Naive thymus-derived CD4-positive, alpha-beta T cell (primary cell): ENCODE results near the gene GABPB1. TPM values are rescaled to one million over a fixed set of nuclear protein-coding genes. Genes with fewer than 3 reads are reported as not detected.

Source experiments
- ATAC-seq: fragments of 150-1000 bp; cut with Tn5 transposase; 2 replicates; pipeline ENCODE4 v1.10.0; 2021; ENCODE audit warnings: mild to moderate bottlenecking, moderate library complexity
- CTCF ChIA-PET: fragments of 350-600 bp; sonication (Branson Sonifier 250); formaldehyde crosslinking; loops from one replicate; lab custom pipeline; 2021; ENCODE audit warnings: antibody characterized with exemption; lab: Charles Lee
- POLR2A ChIA-PET: fragments of 350-600 bp; sonication (Branson Sonifier 250); formaldehyde crosslinking; loops from one replicate; lab custom pipeline; 2021; ENCODE audit warnings: antibody characterized with exemption, inconsistent platforms; lab: Charles Lee
- DNase-seq, 9 donors: peaks; one replicate each; pipeline versions ENCODE4 v3.0.0 to v3.0.0-alpha.2; 2020 to 2022; ENCODE audit warnings: mixed read lengths in 1 of 9
- H3K27ac ChIP-seq: one replicate; pipeline ENCODE4 v1.7.0; 2013; ENCODE audit warnings: mild to moderate bottlenecking, low read depth, low read length, moderate library complexity
- H3K27me3 ChIP-seq, 2 donors: one replicate each; pipeline ENCODE4 v1.7.0; 2013; ENCODE audit warnings: low read length in 2 of 2, mild to moderate bottlenecking in 2 of 2, moderate library complexity in 2 of 2; ENCODE audit not compliant: control insufficient read depth in 2 of 2, insufficient read depth in 2 of 2
- H3K36me3 ChIP-seq, 3 experiments: 1 replicate in 2 of 3; 2 replicates in 1 of 3; pipeline ENCODE4 v1.7.0; 2013; ENCODE audit warnings: low read length in 3 of 3, mild to moderate bottlenecking in 3 of 3, moderate library complexity in 1 of 3; ENCODE audit not compliant: insufficient read depth in 3 of 3, control insufficient read depth in 2 of 3
- H3K4me1 ChIP-seq, 2 donors: one replicate each; pipeline ENCODE4 v1.7.0; 2013; ENCODE audit warnings: low read length in 2 of 2, mild to moderate bottlenecking in 2 of 2, moderate library complexity in 1 of 2; ENCODE audit not compliant: control insufficient read depth in 2 of 2, insufficient read depth in 2 of 2
- H3K4me3 ChIP-seq: 2 replicates; pipeline ENCODE4 v1.7.0; 2013; ENCODE audit warnings: mild to moderate bottlenecking, low read length
- H3K9me3 ChIP-seq, 3 experiments: 1 replicate in 2 of 3; 2 replicates in 1 of 3; pipeline ENCODE4 v1.7.0; 2013; ENCODE audit warnings: low read length in 3 of 3; ENCODE audit not compliant: control insufficient read depth in 2 of 3
- H3K27ac Mint-ChIP-seq, 9 donors: one replicate each; pipeline ENCODE4 v1.8.0; 2020 to 2022; ENCODE audit warnings: mixed read lengths in 9 of 9, mild to moderate bottlenecking in 8 of 9, moderate library complexity in 5 of 9, inconsistent platforms in 2 of 9
- H3K27me3 Mint-ChIP-seq, 5 donors: one replicate each; pipeline ENCODE4 v1.8.0; 2021 to 2022; ENCODE audit warnings: mixed read lengths in 5 of 5, mild to moderate bottlenecking in 1 of 5
- H3K36me3 Mint-ChIP-seq, 5 donors: one replicate each; pipeline ENCODE4 v1.8.0; 2020 to 2022; ENCODE audit warnings: mixed read lengths in 5 of 5, mild to moderate bottlenecking in 3 of 5, inconsistent platforms in 1 of 5
- H3K4me1 Mint-ChIP-seq, 7 donors: one replicate each; pipeline ENCODE4 v1.8.0; 2020 to 2022; ENCODE audit warnings: mixed read lengths in 7 of 7, mild to moderate bottlenecking in 3 of 7, inconsistent platforms in 1 of 7
- H3K4me3 Mint-ChIP-seq, 10 donors: one replicate each; pipeline ENCODE4 v1.8.0; 2020 to 2022; ENCODE audit warnings: mild to moderate bottlenecking in 10 of 10, mixed read lengths in 10 of 10, moderate library complexity in 6 of 10, inconsistent platforms in 2 of 10
- H3K9me3 Mint-ChIP-seq, 11 donors: one replicate each; pipeline ENCODE4 v1.8.0; 2020 to 2022; ENCODE audit warnings: mixed read lengths in 11 of 11, mild to moderate bottlenecking in 4 of 11, inconsistent platforms in 1 of 11, moderate library complexity in 1 of 11
- intact Hi-C, 2 donors: fragments of 100-400 bp; cut with micrococcal nuclease; formaldehyde crosslinking; loops; one replicate each; pipeline ENCODE4 v1.15.1; 2023
- polyA plus RNA-seq, 2 donors: library from polyadenylated mRNA; unstranded; fragments of 300-500 nt; fragmentation: Illumina TruSeq; gene quantifications; one replicate each; pipeline ENCODE4 v1.2.3, GENCODE V29; 2021
- total RNA-seq, 6 experiments: library from RNA in 5 of 6; stranded (reverse) in 5 of 6; gene quantifications; 1 replicate in 5 of 6; 2 replicates in 1 of 6; pipeline ENCODE4 v1.2.3 and lab custom pipeline; 2021 to 2026

The GABPB1 gene
- total and polyA plus RNA-seq, 7 experiments from 2014 or later, result 14.7 to 42.7 (median 20.1) TPM

- no peaks in the 10 kb centered on the region for H3K27me3 ChIP-seq
- Mint-ChIP-seq H3K36me3 (peaks cover 3 to 25% (median 9%) of the 10 kb centered on the region in 5 donors), H3K27ac (no peak overlapping the region), H3K4me3 (no peak overlapping the region), H3K27me3 (no peaks in the 10 kb centered on the region), H3K9me3 (no peaks in the 10 kb centered on the region), H3K4me1 (peaks cover 10 to 22% (median 13%) of the 10 kb centered on the region in 7 donors)
- ChIA-PET CTCF (interaction anchor here (0.5 kb wide), 1 partner anchor 1879 kb away, joined by 3 read pairs; no protein-coding TSS in a partner anchor), POLR2A (interaction anchor here (0.7 kb wide), 2 partner anchors 17 to 1522 kb away, joined by 3 read pairs; no protein-coding TSS in a partner anchor)
- no peak for DNase-seq
- no peaks in the 10 kb centered on the region for H3K36me3 ChIP-seq
- H3K4me1 ChIP-seq, result no peaks in the 10 kb centered on the region
- no peak overlapping the region for H3K27ac ChIP-seq
- H3K9me3 ChIP-seq, result no peaks in the 10 kb centered on the region
- no peak overlapping the region for H3K4me3 ChIP-seq
- ATAC-seq, result no peak
- intact Hi-C loops, result no loop called here
Measured at GRCh38 chr15:50328116-50328515, 26.9 kb downstream of the GABPB1 start.

- Histone ChIP-seq H3K4me1 (peaks cover 0 to 6% of the 10 kb centered on the region in 2 donors), H3K36me3 (no peaks in the 10 kb centered on the region), H3K9me3 (no peaks in the 10 kb centered on the region), H3K27ac (no peak overlapping the region), H3K27me3 (no peaks in the 10 kb centered on the region), H3K4me3 (no peak overlapping the region)
- ATAC-seq, result no peak
- ChIA-PET POLR2A (no interaction called here), CTCF (interaction anchor here (0.7 kb wide), 1 partner anchor 29 kb away, joined by 7 read pairs; no protein-coding TSS in a partner anchor)
- intact Hi-C loops, result no loop called here
- H3K9me3 Mint-ChIP-seq, result no peaks in the 10 kb centered on the region
- peaks cover 12 to 28% (median 20%) of the 10 kb centered on the region in 7 donors for H3K4me1 Mint-ChIP-seq
- H3K27me3 Mint-ChIP-seq, result no peaks in the 10 kb centered on the region
- H3K36me3 Mint-ChIP-seq, result peaks cover 0 to 7% (median 3%) of the 10 kb centered on the region in 5 donors
- peak overlapping the region in 1 of 9 donors; percentile 56 for H3K27ac Mint-ChIP-seq
- no peak for DNase-seq
- no peak overlapping the region for H3K4me3 Mint-ChIP-seq
Measured at GRCh38 chr15:50321680-50322210, 33.3 kb downstream of the GABPB1 start.

GRCh38 chr15:50320504-50320903 lies 34.5 kb downstream of the GABPB1 start:
- ATAC-seq, result no peak
- CTCF ChIA-PET, result interaction anchor here (0.6 kb wide), 1 partner anchor 25 kb away, joined by 3 read pairs; no protein-coding TSS in a partner anchor
- peaks cover 12 to 32% (median 25%) of the 10 kb centered on the region in 7 donors for H3K4me1 Mint-ChIP-seq

DNA sequence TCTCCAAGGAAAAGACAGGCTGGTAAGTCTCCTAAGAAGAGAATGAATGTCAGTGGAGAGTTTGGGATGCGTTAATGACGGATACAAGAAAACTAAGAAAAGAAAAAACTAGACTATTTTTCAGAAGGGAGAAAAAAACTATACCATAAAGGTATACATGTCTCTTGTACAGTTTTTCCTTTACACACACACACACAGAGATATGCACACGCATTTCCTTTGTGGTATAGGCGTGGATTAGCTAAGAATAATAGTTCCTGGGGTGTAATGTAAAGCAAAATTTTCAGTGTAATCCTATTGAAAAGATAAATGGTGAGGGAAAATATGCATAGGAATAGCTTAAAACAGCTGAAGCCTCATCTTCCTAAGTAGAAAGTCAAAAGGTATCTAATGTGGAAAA lies 36.3 kb downstream of the GABPB1 start:
- Histone ChIP-seq H3K9me3 (no peaks in the 10 kb centered on the region), H3K36me3 (no peaks in the 10 kb centered on the region), H3K4me1 (peaks cover 0 to 6% of the 10 kb centered on the region in 2 donors), H3K27ac (no peak overlapping the region), H3K4me3 (no peak overlapping the region), H3K27me3 (no peaks in the 10 kb centered on the region)
- Mint-ChIP-seq H3K4me3 (peak overlapping the region in 5 of 10 donors; percentile 9 to 71 (median 22)), H3K27ac (peak overlapping the region in 8 of 9 donors; percentile 28 to 83 (median 54)), H3K27me3 (no peaks in the 10 kb centered on the region), H3K36me3 (peaks cover 0 to 5% (median 0%) of the 10 kb centered on the region in 5 donors), H3K9me3 (no peaks in the 10 kb centered on the region), H3K4me1 (peaks cover 12 to 28% (median 25%) of the 10 kb centered on the region in 7 donors)
- DNase-seq (no peak), ATAC-seq (no peak)
- intact Hi-C loops, result loop anchor here (2.0 to 10.0 kb wide), 6 partner anchors 34 to 896 kb away; partner anchors contain the start of genes AP4E1 (in 1 of the 2), DTWD1 (in 1 of the 2), FAM227B (in 1 of the 2) and FGF7 (in 1 of the 2)
- POLR2A ChIA-PET, result no interaction called here
- CTCF ChIA-PET, result interaction anchor here (0.7 to 0.9 kb wide), 2 partner anchors 30 to 137 kb away, joined by 3 to 4 read pairs; partner anchors contain the start of gene SLC27A2

More at GRCh38 chr15:50320504-50320903, 34.5 kb downstream of the GABPB1 start:
- H3K36me3 ChIP-seq, result no peaks in the 10 kb centered on the region
- Mint-ChIP-seq H3K4me3 (no peak overlapping the region), H3K27me3 (no peaks in the 10 kb centered on the region), H3K36me3 (peaks cover 0 to 6% (median 3%) of the 10 kb centered on the region in 5 donors), H3K27ac (peak overlapping the region in 5 of 9 donors; percentile 16 to 44 (median 40)), H3K9me3 (no peaks in the 10 kb centered on the region)
- no peaks in the 10 kb centered on the region for H3K9me3 ChIP-seq
- no peak overlapping the region for H3K4me3 ChIP-seq
- peaks cover 0 to 6% of the 10 kb centered on the region in 2 donors for H3K4me1 ChIP-seq
- no peaks in the 10 kb centered on the region for H3K27me3 ChIP-seq
- intact Hi-C loops, result no loop called here
- no peak for DNase-seq
- POLR2A ChIA-PET, result no interaction called here
- H3K27ac ChIP-seq, result no peak overlapping the region

DNA sequence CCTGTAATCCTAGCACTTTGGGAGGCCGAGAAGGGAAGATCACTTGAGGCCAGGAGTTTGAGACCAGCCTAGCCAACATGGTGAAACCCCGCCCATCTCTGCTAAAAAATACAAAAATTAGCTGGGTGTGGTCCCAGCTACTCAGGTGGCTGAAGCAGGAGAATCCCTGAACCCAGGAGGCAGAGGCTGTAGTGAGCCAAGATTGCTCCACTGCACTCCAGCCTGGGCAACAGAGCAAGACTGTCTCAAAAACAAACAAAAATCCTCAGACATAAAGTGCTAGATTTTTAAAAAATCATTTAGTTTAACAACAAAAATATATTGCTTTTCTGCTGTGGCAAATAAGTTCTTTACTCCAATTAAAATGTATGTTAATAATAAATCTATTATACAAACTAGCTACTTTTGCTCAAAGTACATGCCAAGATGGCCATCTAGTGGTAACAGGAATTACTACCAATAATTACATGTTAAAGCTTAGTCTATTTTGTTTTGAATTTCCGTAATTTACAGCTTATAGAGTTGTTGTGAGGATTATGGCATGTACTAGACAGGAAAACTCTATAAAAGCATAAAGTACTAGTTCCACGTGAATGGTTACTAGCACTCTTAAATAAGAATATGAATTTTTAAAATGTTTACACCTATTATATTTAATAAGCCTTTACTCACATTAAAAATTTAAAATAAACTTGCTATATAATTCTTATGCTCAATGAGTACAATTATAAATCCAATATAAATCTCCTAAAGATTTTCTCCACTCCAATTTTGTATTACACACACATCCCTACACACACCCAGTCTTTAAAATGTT lies 39.0 kb downstream of the GABPB1 start:
- no peaks in the 10 kb centered on the region for H3K9me3 Mint-ChIP-seq
- no peaks in the 10 kb centered on the region for H3K27me3 ChIP-seq
- H3K27me3 Mint-ChIP-seq, result no peaks in the 10 kb centered on the region
- intact Hi-C loops, result loop anchor here (1.0 to 10.0 kb wide), 8 partner anchors 69 to 1081 kb away; partner anchors contain the start of genes SLC27A2 (in 2 of the 2), AP4E1 (in 1 of the 2), DTWD1 (in 1 of the 2) and FAM227B (in 1 of the 2)
- no peak overlapping the region for H3K4me3 Mint-ChIP-seq
- ATAC-seq (peak; percentile 66), DNase-seq (peak in 7 of 9 donors; percentile 8 to 47 (median 30))
- H3K27ac ChIP-seq, result no peak overlapping the region
- no peaks in the 10 kb centered on the region for H3K36me3 ChIP-seq
- H3K9me3 ChIP-seq, result no peaks in the 10 kb centered on the region
- ChIA-PET POLR2A (interaction anchor here (1.5 to 2.4 kb wide), 2 partner anchors 33 to 38 kb away, joined by 4 to 14 read pairs; no protein-coding TSS in a partner anchor), CTCF (interaction anchor here (0.5 to 1.4 kb wide), 8 partner anchors 13 to 1454 kb away, joined by 3 to 5 read pairs (median 3); no protein-coding TSS in a partner anchor)
- H3K4me1 ChIP-seq, result peaks cover 0 to 6% of the 10 kb centered on the region in 2 donors
- H3K4me3 ChIP-seq, result no peak overlapping the region
- H3K4me1 Mint-ChIP-seq, result peaks cover 12 to 34% (median 21%) of the 10 kb centered on the region in 7 donors
- H3K27ac Mint-ChIP-seq, result no peak overlapping the region
- H3K36me3 Mint-ChIP-seq, result peaks cover 0 to 7% (median 0%) of the 10 kb centered on the region in 5 donors

- intact Hi-C loops, result loop anchor here in 1 of 2 donors (2.0 to 10.0 kb wide), 2 partner anchors 688 to 1078 kb away; partner anchors contain the start of genes DTWD1 and FAM227B
- H3K27ac ChIP-seq, result no peak overlapping the region
- no peak for DNase-seq
- peaks cover 0 to 5% (median 0%) of the 10 kb centered on the region in 3 experiments for H3K9me3 ChIP-seq
- H3K4me3 ChIP-seq, result no peak overlapping the region
- no peak overlapping the region for H3K4me3 Mint-ChIP-seq
- ATAC-seq, result no peak
- POLR2A ChIA-PET, result no interaction called here
- H3K36me3 ChIP-seq, result peaks cover 0 to 9% (median 0%) of the 10 kb centered on the region in 3 experiments
- peaks cover 8 to 27% (median 22%) of the 10 kb centered on the region in 5 donors for H3K36me3 Mint-ChIP-seq
- no peaks in the 10 kb centered on the region for H3K27me3 ChIP-seq
- peaks cover 0 to 17% (median 7%) of the 10 kb centered on the region in 11 donors for H3K9me3 Mint-ChIP-seq
- CTCF ChIA-PET, result no interaction called here
- H3K27me3 Mint-ChIP-seq, result no peaks in the 10 kb centered on the region
- peaks cover 0 to 12% (median 5%) of the 10 kb centered on the region in 7 donors for H3K4me1 Mint-ChIP-seq
- no peaks in the 10 kb centered on the region for H3K4me1 ChIP-seq
- H3K27ac Mint-ChIP-seq, result no peak overlapping the region
Measured at GRCh38 chr15:50312636-50313035, 42.4 kb downstream of the GABPB1 start.
